AG09309 (cell line): ENCODE data around the gene TMPRSS11B.
"Not testable (repeated sequence)": the region's sequence is repeated elsewhere in the genome, so short reads cannot be mapped to it uniquely, and the experiment has no call there.

Experiments
- DNase-seq: peaks from one replicate; pipeline ENCODE4 v3.0.0-alpha.2; 2010; ENCODE audit warnings: low read depth
- H3K4me3 ChIP-seq: 2 replicates; pipeline ENCODE4 v1.5.1; 2011; ENCODE audit warnings: mild to moderate bottlenecking, low read depth, low read length, moderate library complexity; ENCODE audit not compliant: control insufficient read depth
- TF ChIP-seq, protein P1 (sequence below): IDR thresholded peaks from 2 replicates; pipeline ENCODE4 v1.5.1; 2011; ENCODE audit warnings: mild to moderate bottlenecking, low read depth, low read length, inconsistent platforms; ENCODE audit not compliant: insufficient read depth, control insufficient read depth; ENCODE audit errors: missing control alignments

Gene TMPRSS11B

DNA sequence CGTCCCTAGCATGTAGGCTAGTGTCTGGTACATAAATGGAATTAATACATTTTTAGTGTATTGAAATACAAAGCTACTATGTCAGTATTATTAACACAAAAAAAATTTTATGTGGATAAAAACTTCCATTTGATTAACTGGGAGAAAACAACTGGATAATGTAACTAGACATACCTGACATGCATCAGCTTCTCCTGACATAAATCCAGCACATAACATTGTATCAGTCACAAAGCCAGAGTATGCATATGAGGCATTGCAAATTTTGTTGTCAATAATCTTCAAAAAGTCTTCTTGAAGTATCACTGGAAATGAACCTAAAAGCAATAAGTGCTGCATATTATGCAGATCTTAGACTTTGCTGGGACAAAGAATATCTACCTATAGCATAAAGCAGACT, 16.9 kb downstream of the TMPRSS11B start:
- DNase-seq = no peak
- no peak overlapping the region for H3K4me3 ChIP-seq
- TF ChIP-seq, protein P1, sequence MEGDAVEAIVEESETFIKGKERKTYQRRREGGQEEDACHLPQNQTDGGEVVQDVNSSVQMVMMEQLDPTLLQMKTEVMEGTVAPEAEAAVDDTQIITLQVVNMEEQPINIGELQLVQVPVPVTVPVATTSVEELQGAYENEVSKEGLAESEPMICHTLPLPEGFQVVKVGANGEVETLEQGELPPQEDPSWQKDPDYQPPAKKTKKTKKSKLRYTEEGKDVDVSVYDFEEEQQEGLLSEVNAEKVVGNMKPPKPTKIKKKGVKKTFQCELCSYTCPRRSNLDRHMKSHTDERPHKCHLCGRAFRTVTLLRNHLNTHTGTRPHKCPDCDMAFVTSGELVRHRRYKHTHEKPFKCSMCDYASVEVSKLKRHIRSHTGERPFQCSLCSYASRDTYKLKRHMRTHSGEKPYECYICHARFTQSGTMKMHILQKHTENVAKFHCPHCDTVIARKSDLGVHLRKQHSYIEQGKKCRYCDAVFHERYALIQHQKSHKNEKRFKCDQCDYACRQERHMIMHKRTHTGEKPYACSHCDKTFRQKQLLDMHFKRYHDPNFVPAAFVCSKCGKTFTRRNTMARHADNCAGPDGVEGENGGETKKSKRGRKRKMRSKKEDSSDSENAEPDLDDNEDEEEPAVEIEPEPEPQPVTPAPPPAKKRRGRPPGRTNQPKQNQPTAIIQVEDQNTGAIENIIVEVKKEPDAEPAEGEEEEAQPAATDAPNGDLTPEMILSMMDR = no peak

DNA sequence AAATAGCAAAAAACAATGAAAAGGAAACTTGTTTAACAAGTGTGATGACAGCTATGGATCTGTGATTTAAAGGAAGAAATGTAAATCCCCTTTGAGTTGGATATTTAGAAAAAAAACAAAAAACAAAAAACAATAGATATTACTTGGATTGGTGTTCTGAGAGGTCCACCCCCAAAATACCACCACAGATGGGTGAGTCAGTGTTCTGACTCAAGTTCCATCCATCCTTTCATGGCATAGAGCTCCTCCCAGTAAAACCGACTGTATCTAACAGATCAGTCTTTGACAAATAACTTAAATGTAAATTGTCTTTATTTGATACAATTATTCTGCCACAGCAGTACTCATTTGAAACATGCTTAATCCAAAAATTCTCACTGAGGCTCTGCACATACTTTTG, 27.4 kb downstream of the TMPRSS11B start:
- TF ChIP-seq, protein P1 = no peak
- H3K4me3 ChIP-seq = no peak overlapping the region
- DNase-seq = no peak

DNA sequence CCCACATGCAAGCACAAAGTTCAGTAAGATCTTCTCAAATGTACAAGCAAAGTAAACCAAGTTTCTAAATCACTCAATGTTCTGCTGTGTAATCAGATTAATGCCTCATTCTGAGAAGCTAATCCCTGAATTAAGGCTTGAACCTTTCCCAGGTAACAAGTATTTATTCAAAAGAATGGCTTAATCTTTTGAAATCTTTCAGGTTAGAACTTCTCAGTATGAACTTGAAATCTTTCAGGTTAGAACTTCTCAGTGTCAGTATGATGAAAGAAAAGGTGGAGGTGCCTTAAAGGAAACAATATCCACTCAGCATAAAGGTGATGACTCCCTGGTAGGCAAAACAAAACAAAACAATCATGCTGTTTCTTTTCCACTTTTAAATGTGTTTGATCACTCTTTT, 29.0 kb downstream of the TMPRSS11B start:
- TF ChIP-seq, protein P1 = no peak
- H3K4me3 ChIP-seq = no peak overlapping the region
- DNase-seq = no peak

DNA sequence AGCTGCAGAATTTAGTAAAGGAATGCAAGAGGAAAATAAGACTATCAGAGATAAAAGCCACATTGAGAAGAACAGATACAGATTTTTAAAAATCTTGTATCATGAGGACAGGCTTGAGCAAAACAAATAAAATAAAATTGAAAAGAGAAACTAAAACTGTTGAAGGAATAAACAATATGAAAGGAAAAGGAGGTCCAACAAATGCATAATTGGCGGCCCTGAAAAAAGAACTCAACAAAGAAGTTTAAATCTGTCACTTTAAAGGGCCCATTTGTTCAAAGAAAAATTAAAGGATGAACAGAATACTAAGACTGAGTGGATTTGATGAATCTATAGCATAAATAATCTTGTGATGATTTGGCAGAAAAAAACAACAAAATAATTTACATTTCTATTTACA, 36.5 kb downstream of the TMPRSS11B start:
- no peak for DNase-seq

DNA sequence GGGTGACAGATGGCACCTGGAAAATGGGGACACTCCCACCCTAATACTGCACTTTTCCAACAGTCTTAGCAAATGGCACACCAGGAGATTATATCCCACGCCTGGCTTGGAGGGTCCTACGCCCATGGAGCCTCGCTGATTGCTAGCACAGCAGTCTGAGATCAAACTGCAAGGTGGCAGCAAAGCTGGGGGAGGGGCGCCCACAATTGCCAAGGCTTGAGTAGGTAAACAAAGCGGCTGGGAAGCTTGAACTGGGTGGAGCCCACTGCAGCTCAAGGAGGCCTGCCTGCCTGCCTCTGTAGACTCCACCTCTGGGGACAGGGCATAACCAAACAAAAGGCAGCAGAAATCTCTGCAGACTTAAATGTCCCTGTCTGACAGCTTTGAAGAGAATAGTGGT, 51.2 kb downstream of the TMPRSS11B start:
- DNase-seq = not testable (repeated sequence)

More for the DNA sequence above, 36.5 kb downstream of the TMPRSS11B start:
- no peak overlapping the region for H3K4me3 ChIP-seq
- TF ChIP-seq, protein P1 = no peak

DNA sequence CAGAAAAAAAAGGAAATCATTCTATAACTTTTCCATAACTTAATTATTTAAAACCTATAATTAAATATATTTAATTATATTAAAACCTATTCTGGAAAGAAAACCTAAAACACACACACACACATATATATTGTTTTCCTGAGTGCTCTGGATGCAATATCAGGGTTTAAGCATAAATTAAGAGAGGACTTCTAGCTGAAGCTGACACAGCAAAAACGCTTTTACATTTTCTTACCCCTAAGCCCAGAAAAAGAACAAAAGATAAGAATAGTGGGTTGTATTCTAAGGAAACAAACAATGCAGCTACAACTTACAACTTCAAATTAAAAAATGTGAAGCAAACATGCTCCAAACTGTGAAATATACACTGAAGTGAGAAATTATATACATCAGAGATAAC, 52.3 kb downstream of the TMPRSS11B start:
- TF ChIP-seq, protein P1 = no peak
- no peak for DNase-seq

More for the DNA sequence above, 51.2 kb downstream of the TMPRSS11B start:
- H3K4me3 ChIP-seq = not testable (repeated sequence)

DNA sequence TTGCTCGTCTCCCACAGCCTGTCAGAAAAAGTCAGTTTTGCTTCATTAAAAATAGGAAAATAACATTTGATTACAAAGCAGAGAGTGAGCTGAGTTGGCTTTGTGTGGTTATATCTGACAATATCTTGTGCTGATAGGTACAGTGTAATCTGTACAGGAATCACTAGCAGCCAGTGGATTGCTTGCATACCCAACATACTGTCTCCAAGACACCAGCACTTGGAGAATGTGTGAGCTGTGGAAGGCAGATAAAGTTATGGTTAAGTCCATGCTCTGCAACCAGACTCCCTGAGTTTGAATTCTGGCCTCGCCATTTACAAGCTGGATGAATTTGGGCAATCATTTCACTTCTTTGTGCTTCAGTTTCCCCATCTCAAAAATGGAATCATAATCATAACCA, 58.3 kb downstream of the TMPRSS11B start:
- no peak overlapping the region for H3K4me3 ChIP-seq
- TF ChIP-seq, protein P1 = no peak
- no peak for DNase-seq

More for the DNA sequence above, 52.3 kb downstream of the TMPRSS11B start:
- no peak overlapping the region for H3K4me3 ChIP-seq
